ENCODE results near the gene SPIRE1.

GRCh38 chr18:12657684-12658425 lies at the start of gene SPIRE1:
- no peak for TF ChIP-seq EZH2 (IDR thresholded peaks at IDR 0.05; ENCODE audit: insufficient read depth, poor library complexity, severe bottlenecking)
- TF ChIP-seq EZH2phosphoT487 (IDR thresholded peaks at IDR 0.05; ENCODE audit: insufficient read depth, low read depth): no peak

Measured in GM23248 (cell line).